GM19023 (cell line): ENCODE results near the gene MFAP3L.
A peak's percentile ranks its signal among the peaks of the same experiment; 100 is the strongest.
"Not testable (repeated sequence)": the region's sequence is repeated elsewhere in the genome, so short reads cannot be mapped to it uniquely, and the experiment has no call there.

Source experiments
- ATAC-seq: cut with Tn5 transposase; IDR thresholded peaks from one replicate; pipeline ENCODE4 v1.9.1; 2021; ENCODE audit warnings: mild to moderate bottlenecking, moderate library complexity; ENCODE audit not compliant: unreplicated experiment

The MFAP3L gene

GRCh38 chr4:169952236-169953002, 73.8 kb downstream of the MFAP3L start:
- peak; percentile 47 for ATAC-seq

DNA sequence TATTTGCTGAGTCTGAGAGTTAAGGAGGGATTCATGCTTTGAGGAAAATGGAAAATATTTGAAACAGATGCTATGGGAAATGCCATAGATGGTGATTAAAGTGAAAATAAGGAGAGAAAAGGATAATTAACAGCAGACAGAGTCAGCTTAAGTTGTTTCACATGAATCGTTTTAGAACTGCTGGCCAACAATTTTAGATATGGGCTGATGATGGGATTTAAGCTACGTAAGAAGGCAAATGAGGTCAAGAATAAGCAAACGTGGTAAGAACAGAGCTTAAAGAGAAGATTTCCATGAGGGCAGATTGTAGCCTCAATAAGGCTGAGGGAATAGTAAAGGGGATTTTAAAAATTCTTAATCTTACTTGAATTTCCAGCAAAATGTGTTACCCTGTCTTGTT, 77.9 kb downstream of the MFAP3L start:
- ATAC-seq, result no peak

- no peak for ATAC-seq
These were observed 80.6 kb downstream of the MFAP3L start for GRCh38 chr4:169945636-169946035.

GRCh38 chr4:169943601-169944000, 82.6 kb downstream of the MFAP3L start:
- ATAC-seq, result not testable (repeated sequence)

GRCh38 chr4:169941141-169941540, 85.1 kb downstream of the MFAP3L start:
- ATAC-seq, result no peak

DNA sequence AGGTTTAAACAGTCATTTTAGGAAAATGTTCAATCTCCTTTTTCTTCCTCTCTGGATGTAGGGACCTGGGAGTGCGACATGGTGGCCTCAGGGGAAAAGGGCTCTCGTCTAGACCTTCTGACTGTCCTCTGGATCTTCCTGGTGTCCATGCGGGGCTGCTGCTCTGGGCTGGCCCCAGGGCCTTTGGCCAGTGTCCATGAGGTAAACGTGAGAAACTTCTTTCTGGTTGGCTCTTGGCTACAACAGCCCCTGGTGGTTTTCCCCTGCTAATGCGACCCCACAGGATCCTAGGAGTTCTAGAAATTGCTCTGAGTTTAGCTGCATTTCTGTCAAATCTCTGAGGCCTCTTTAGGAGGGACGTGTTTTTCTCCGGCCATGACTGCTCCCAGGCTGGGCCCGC, 85.7 kb downstream of the MFAP3L start:
- no peak for ATAC-seq
